PC-9 (cell line): ENCODE data around the gene TMEM163. TPM values are rescaled to one million over a fixed set of nuclear protein-coding genes. Genes with fewer than 3 reads are reported as not detected.

Experiments used
- BruUV-seq: library from RNA; stranded (reverse); fragments of 400-500 nt; replicated peaks from 2 replicates; lab custom pipeline; 2021; lab: Mats Ljungman, UMichigan
- CTCF ChIA-PET: fragments of 300-600 bp; sonication (Branson Sonifier 250); formaldehyde crosslinking; loops from one replicate; lab custom pipeline; 2022; ENCODE audit warnings: antibody characterized with exemption; lab: Charles Lee
- POLR2A ChIA-PET: fragments of 300-600 bp; sonication (Branson Sonifier 250); formaldehyde crosslinking; loops from one replicate; lab custom pipeline; 2022; ENCODE audit warnings: antibody characterized with exemption; ENCODE audit not compliant: unreplicated experiment; lab: Charles Lee
- DNase-seq, 2 experiments: peaks; one replicate each; pipeline versions ENCODE4 v3.0.0 to v3.0.0-alpha.2; 2015 to 2022; ENCODE audit warnings: mixed read lengths in 1 of 2
- H2AFZ ChIP-seq: fragments of 200-600 bp; sonication (generic); 2 replicates; pipeline ENCODE4 v1.8.1; 2017; ENCODE audit warnings: antibody characterized with exemption
- H3F3A ChIP-seq: fragments of 200-600 bp; sonication (generic); 2 replicates; pipeline ENCODE4 v1.8.1; 2017; ENCODE audit warnings: antibody characterized with exemption, mild to moderate bottlenecking, low read depth; ENCODE audit not compliant: insufficient read depth
- H3K27ac ChIP-seq: fragments of 200-600 bp; sonication (generic); 2 replicates; pipeline ENCODE4 v1.6.1; 2016; ENCODE audit warnings: mixed run types
- H3K27me3 ChIP-seq: fragments of 200-600 bp; sonication (generic); 2 replicates; pipeline ENCODE4 v1.6.1; 2016; ENCODE audit warnings: low read depth, mixed run types; ENCODE audit not compliant: insufficient read depth
- H3K36me3 ChIP-seq: fragments of 200-600 bp; sonication (generic); 2 replicates; pipeline ENCODE4 v1.6.1; 2016; ENCODE audit warnings: low read depth, mixed run types
- H3K4me1 ChIP-seq: fragments of 200-600 bp; sonication (generic); replicated peaks from 2 replicates; pipeline ENCODE4 v1.6.1; 2016; ENCODE audit warnings: mixed run types; ENCODE audit not compliant: insufficient read depth
- H3K4me2 ChIP-seq: fragments of 200-600 bp; sonication (generic); 2 replicates; pipeline ENCODE4 v1.6.1; 2017; ENCODE audit warnings: mixed run types
- H3K4me3 ChIP-seq: fragments of 200-600 bp; sonication (generic); 2 replicates; pipeline ENCODE4 v1.6.1; 2016; ENCODE audit warnings: mixed run types
- H3K79me2 ChIP-seq: fragments of 200-600 bp; sonication (generic); 2 replicates; pipeline ENCODE4 v1.6.1; 2017; ENCODE audit warnings: low read depth, mixed run types
- H3K9me2 ChIP-seq: fragments of 200-600 bp; sonication (generic); 2 replicates; pipeline ENCODE4 v1.8.1; 2017; ENCODE audit warnings: mild to moderate bottlenecking; ENCODE audit not compliant: insufficient read depth
- H3K9me3 ChIP-seq: fragments of 200-600 bp; sonication (generic); 2 replicates; pipeline ENCODE4 v1.8.1; 2016; ENCODE audit warnings: low read depth; ENCODE audit not compliant: insufficient read depth
- H4K20me1 ChIP-seq: fragments of 200-600 bp; sonication (generic); 2 replicates; pipeline ENCODE4 v1.8.1; 2017; ENCODE audit not compliant: insufficient read depth
- EZH2 ChIP-seq: fragments of 200-600 bp; sonication (generic); IDR thresholded peaks from 2 replicates; pipeline ENCODE4 v1.8.0; 2017; ENCODE audit warnings: antibody characterized with exemption, low read depth
- intact Hi-C: fragments of 100-400 bp; cut with micrococcal nuclease; formaldehyde crosslinking; loops from one replicate; pipeline ENCODE4 v1.10.0; 2022; ENCODE audit not compliant: unreplicated experiment
- total RNA-seq: library from RNA; stranded (reverse); gene quantifications from 2 replicates; pipeline ENCODE4 v1.2.3, GENCODE V29; 2021
- TF ChIP-seq, protein P1 (sequence below): fragments of 200-600 bp; sonication (generic); conservative IDR thresholded peaks from 2 replicates; pipeline ENCODE4 v1.6.1; 2017; ENCODE audit warnings: mixed run types, antibody characterized with exemption, mild to moderate bottlenecking, moderate library complexity

Gene TMEM163
- total RNA-seq, 1 experiment from 2014 or later, result 1.4 TPM

DNA sequence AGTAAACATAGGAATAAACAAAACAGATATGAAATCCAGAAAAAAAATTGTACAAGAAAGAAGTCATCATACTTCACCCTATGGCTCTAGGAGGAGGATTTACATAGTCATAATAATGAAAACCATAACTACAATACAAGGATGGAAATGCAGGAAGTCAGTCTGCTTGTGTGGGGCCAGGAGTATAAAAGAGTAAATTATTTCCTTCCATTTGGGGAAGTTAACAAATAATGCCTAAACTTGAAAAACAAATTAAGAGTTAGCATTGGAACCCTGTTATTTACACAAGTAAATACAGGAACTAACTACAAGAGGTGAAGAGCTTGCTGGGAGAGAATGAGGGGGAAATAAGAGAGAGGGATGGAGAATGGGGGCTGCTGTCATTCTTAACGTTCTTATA, 15.4 kb downstream of the TMEM163 start:
- POLR2A ChIA-PET, result interaction anchor here (0.7 kb wide), 1 partner anchor 72 kb away, joined by 9 read pairs; no protein-coding TSS in a partner anchor
- intact Hi-C loops, result no loop called here
- H2AFZ ChIP-seq, result no peak overlapping the region
- H3K9me2 ChIP-seq, result no peaks in the 10 kb centered on the region
- no peaks in the 10 kb centered on the region for H3K36me3 ChIP-seq
- no peaks in the 10 kb centered on the region for H3K9me3 ChIP-seq
- H3K27ac ChIP-seq, result no peak overlapping the region
- no peaks in the 10 kb centered on the region for H3F3A ChIP-seq
- H4K20me1 ChIP-seq, result no peaks in the 10 kb centered on the region
- no peak overlapping the region for H3K4me3 ChIP-seq
- no peaks in the 10 kb centered on the region for H3K4me1 ChIP-seq
- TF ChIP-seq, protein P1, sequence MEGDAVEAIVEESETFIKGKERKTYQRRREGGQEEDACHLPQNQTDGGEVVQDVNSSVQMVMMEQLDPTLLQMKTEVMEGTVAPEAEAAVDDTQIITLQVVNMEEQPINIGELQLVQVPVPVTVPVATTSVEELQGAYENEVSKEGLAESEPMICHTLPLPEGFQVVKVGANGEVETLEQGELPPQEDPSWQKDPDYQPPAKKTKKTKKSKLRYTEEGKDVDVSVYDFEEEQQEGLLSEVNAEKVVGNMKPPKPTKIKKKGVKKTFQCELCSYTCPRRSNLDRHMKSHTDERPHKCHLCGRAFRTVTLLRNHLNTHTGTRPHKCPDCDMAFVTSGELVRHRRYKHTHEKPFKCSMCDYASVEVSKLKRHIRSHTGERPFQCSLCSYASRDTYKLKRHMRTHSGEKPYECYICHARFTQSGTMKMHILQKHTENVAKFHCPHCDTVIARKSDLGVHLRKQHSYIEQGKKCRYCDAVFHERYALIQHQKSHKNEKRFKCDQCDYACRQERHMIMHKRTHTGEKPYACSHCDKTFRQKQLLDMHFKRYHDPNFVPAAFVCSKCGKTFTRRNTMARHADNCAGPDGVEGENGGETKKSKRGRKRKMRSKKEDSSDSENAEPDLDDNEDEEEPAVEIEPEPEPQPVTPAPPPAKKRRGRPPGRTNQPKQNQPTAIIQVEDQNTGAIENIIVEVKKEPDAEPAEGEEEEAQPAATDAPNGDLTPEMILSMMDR, result no peak
- TF ChIP-seq EZH2, result no peak
- BruUV-seq, result no TSS peak
- no peaks in the 10 kb centered on the region for H3K27me3 ChIP-seq
- CTCF ChIA-PET, result interaction anchor here (0.6 to 0.7 kb wide), 2 partner anchors 17 to 55 kb away, joined by 3 to 5 read pairs; no protein-coding TSS in a partner anchor
- no peak for DNase-seq
- no peaks in the 10 kb centered on the region for H3K79me2 ChIP-seq
- no peak overlapping the region for H3K4me2 ChIP-seq

DNA sequence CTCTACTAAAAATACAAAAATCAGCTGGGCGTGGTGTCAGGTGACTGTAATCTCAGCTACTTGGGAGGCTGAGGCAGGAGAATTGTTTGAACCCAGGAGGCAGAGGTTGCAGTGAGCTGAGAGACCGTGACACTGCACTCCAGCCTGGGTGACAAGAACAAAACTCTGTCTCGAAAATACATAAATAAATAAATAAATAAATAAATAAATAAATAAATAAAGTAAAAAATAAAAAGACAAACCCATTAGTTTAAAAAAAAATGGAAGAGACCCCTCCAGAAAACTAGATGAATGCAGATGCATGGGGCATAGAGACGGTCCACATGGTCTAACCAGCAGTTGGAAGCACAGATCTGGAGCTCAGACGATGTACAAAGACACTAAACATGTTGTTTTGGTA, 18.1 kb downstream of the TMEM163 start:
- Histone ChIP-seq H3K79me2 (no peaks in the 10 kb centered on the region), H3K9me3 (no peaks in the 10 kb centered on the region), H3K36me3 (no peaks in the 10 kb centered on the region), H2AFZ (no peak overlapping the region), H3K4me1 (no peaks in the 10 kb centered on the region), H3K27me3 (no peaks in the 10 kb centered on the region), H4K20me1 (no peaks in the 10 kb centered on the region), H3K9me2 (no peaks in the 10 kb centered on the region; the same call in 1 of the 2 replicates), H3K27ac (no peak overlapping the region), H3F3A (no peaks in the 10 kb centered on the region), H3K4me2 (no peak overlapping the region), H3K4me3 (no peak overlapping the region)
- TF ChIP-seq, protein P1, result no peak
- TF ChIP-seq EZH2, result no peak
- ChIA-PET POLR2A (no interaction called here), CTCF (no interaction called here)
- no peak for DNase-seq
- intact Hi-C loops, result no loop called here
- BruUV-seq, result no TSS peak

DNA sequence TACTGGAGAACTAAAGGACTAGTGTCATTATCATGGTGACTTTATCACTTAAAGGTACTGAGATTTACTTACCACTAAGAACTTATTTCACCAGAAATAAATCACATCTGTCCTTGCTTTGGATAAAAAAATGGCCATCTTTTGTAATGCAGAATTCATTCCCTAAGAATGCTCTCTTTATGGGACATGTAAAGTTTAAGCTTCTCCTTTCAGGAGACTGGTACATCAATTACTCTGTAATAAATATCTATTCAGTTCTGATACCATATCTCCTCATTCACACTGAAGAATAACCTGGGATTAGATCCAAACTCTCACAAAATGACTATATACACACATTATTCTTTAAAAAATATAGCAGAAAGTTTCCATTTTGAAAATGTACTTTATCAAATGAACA, 24.4 kb downstream of the TMEM163 start:
- no peaks in the 10 kb centered on the region for H4K20me1 ChIP-seq
- H3K27ac ChIP-seq, result no peak overlapping the region
- BruUV-seq, result no TSS peak
- H3F3A ChIP-seq, result no peaks in the 10 kb centered on the region
- H3K36me3 ChIP-seq, result no peaks in the 10 kb centered on the region
- H2AFZ ChIP-seq, result no peak overlapping the region
- ChIA-PET POLR2A (no interaction called here), CTCF (no interaction called here)
- H3K9me2 ChIP-seq, result no peaks in the 10 kb centered on the region; the same call in 1 of the 2 replicates
- no peaks in the 10 kb centered on the region for H3K79me2 ChIP-seq
- H3K27me3 ChIP-seq, result no peaks in the 10 kb centered on the region
- TF ChIP-seq, protein P1, result no peak
- no peak for TF ChIP-seq EZH2
- H3K4me2 ChIP-seq, result no peak overlapping the region
- no peak for DNase-seq
- H3K9me3 ChIP-seq, result no peaks in the 10 kb centered on the region
- no peaks in the 10 kb centered on the region for H3K4me1 ChIP-seq
- intact Hi-C loops, result no loop called here
- H3K4me3 ChIP-seq, result no peak overlapping the region
